ENCODE measurements around the gene GGACT. TPM values are rescaled to one million over a fixed set of nuclear protein-coding genes. Genes with fewer than 3 reads are reported as not detected.

GGACT gene
- polyA plus RNA-seq, 6 donors from 2014 or later, result 0.46 to 7.7 (median 6.3) TPM

DNA sequence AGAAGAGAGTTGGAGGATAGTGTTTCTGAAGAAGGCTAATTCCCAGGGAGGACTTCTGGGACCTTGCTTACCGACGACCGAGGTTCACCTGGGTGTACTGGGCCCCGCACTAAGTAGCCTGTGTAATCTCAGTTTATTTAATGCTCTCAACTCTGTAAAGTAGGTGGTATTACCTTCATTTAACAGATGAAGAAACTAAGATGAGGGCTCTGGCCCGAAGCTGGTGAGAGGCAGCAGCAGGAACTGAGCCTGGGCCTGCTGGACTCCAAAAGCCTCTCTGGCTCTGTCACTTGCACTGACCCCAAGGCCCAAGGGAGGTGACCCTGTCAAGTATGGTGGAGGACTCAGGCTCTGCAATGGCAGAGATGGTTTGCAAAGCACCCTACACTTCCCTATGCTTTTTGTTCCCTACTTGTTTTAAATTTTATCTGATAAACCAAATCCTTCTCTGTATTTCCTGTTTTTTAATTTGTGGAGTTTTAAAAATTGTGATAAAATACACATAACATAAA, 50.6 kb downstream of the GGACT start:
- H3K4me1 Mint-ChIP-seq, result peaks cover 4 to 6% (median 5%) of the 10 kb centered on the region in 3 donors
- ATAC-seq (ENCODE audit: low read depth in 2 of 2) (no peak), DNase-seq (no peak)
- peaks cover 10 to 13% of the 10 kb centered on the region in 2 donors for H3K36me3 Mint-ChIP-seq
- H3K27me3 Mint-ChIP-seq, result no peaks in the 10 kb centered on the region
- no peaks in the 10 kb centered on the region for H3K9me3 Mint-ChIP-seq
- H3K4me3 Mint-ChIP-seq, result no peak overlapping the region
- no peak overlapping the region for H3K27ac Mint-ChIP-seq

DNA sequence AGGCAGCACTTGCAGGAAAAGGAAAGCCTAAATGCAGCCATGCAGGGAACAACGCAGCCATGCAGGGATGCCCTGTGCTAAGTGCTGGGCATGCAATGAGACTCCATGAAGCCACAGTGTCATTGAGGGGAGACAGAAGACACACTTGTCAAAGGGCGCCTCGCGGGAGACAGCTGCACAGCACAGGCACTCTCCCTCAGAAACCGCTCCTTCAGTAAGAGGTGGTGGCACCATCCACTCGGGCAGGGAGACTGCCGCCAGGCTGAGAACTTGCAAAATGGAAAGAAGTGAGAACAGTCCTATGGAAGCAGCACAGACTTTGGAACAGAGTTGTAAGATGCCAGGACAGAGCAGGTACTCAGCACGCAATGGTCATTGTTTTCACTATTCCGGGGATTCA, 51.1 kb downstream of the GGACT start:
- no peak overlapping the region for H3K4me3 Mint-ChIP-seq
- ATAC-seq (ENCODE audit: low read depth in 2 of 2), result no peak
- no peaks in the 10 kb centered on the region for H3K9me3 Mint-ChIP-seq
- no peak overlapping the region for H3K27ac Mint-ChIP-seq
- DNase-seq, result no peak
- no peaks in the 10 kb centered on the region for H3K27me3 Mint-ChIP-seq
- H3K4me1 Mint-ChIP-seq, result peaks cover 0 to 1% (median under 1%) of the 10 kb centered on the region in 3 donors
- peaks cover 10 to 13% of the 10 kb centered on the region in 2 donors for H3K36me3 Mint-ChIP-seq

- Mint-ChIP-seq H3K4me1 (no peaks in the 10 kb centered on the region), H3K27me3 (no peaks in the 10 kb centered on the region), H3K4me3 (no peak overlapping the region), H3K36me3 (peaks cover 10 to 14% of the 10 kb centered on the region in 2 donors), H3K27ac (peak overlapping the region in 1 of 6 donors; percentile 50), H3K9me3 (no peaks in the 10 kb centered on the region)
- DNase-seq (no peak), ATAC-seq (ENCODE audit: low read depth in 2 of 2) (no peak)
These were observed 51.9 kb downstream of the GGACT start for GRCh38 chr13:100536643-100537180.

DNA sequence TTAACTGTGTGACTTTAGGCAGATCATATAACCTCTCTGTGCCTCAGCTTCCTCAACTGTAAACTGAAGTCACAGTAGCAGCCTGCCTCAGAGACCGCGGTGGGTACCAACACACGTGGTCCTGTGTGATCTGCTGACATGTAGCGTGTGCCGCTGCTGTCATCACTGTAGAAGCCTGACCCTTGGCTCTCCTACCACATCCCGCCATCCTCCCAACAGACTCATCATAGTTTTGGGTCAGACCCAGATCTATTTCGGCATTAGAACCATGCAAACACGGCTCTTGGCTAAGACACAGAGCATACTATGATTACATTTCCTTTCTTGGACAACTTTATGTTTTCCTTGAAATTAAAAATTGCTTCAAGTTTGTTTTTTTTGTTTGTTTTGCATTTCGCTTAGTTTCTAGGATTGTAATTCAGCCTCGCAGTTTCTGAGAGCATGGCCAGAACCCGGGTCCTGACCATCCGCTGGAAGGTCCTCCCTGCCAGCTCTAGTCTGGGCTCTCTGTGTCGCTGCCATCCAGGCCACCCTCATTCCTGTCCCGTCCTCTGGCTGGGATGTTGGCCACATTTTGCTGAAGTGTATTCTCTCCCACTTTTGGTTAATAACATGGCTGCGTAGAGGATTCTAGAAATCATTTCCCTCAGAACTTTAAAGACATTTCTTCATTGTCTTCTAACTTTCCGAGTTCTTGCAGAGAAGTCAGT, 53.0 kb downstream of the GGACT start:
- Mint-ChIP-seq H3K27ac (peak overlapping the region in 1 of 6 donors; percentile 64), H3K36me3 (peaks cover 7 to 16% of the 10 kb centered on the region in 2 donors), H3K4me1 (no peaks in the 10 kb centered on the region), H3K9me3 (no peaks in the 10 kb centered on the region), H3K27me3 (no peaks in the 10 kb centered on the region), H3K4me3 (no peak overlapping the region)
- DNase-seq, result no peak
- ATAC-seq (ENCODE audit: low read depth in 2 of 2), result no peak

DNA sequence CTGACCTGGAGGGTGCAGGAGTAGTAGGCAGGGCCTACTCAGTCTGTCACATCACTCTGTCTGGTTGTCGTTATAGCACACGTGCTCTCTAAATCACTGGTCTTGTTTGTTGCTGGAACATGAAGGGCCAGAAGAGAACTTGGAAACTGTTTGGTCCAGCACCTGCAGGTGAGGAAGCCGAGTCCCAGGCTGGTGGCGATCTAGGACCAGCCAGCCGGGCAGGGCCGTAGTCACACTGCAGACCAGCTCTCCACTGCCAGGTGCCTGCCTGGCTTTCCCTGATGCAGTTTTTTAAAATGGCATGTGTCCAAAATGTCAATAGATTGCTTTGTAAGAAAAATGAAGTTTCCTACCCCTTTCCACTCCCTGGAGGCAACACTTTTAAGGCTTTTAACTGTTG, 53.7 kb downstream of the GGACT start:
- Mint-ChIP-seq H3K27me3 (no peaks in the 10 kb centered on the region), H3K4me3 (no peak overlapping the region), H3K36me3 (peaks cover under 1 to 9% of the 10 kb centered on the region in 2 donors), H3K4me1 (no peaks in the 10 kb centered on the region), H3K27ac (no peak overlapping the region), H3K9me3 (no peaks in the 10 kb centered on the region)
- no peak for ATAC-seq (ENCODE audit: low read depth in 2 of 2)
- no peak for DNase-seq

DNA sequence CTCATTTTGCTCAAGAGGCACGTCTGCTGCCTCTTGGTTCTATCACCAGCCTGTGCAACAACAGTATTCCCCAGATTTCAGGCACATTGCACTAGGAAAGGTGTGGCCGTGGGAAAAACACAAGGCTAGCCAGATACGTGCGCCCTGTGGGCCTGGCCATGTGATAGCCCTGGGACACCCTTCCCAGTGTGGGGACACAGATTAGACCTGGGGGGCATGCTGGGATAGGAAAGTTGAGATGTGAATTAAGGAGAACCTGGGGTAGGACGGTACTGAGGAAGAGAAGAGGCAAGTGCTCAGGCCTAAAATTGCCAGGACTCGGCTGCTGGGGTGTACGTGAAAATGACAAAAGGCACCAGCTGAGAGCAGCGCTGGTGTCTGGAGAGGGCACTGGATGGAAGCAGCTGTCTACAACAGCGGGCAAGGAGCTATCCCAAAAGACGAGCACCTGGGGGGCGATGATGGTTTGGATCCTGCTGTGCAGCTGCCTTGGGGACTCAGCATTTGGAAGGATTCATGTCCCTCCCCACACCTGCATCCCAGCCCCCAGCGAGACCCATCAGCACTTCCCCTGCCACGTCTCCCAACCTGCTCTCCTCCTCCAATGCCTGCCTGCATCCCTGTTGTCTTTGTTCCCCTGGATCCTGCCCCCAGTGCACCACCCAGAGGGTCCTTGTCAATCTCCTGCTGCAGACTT, 54.3 kb downstream of the GGACT start:
- no peaks in the 10 kb centered on the region for H3K9me3 Mint-ChIP-seq
- ATAC-seq (ENCODE audit: low read depth in 2 of 2) (no peak), DNase-seq (no peak)
- H3K27ac Mint-ChIP-seq, result peak overlapping the region in 2 of 6 donors; percentile 66 to 86
- peaks cover 0 to 8% of the 10 kb centered on the region in 2 donors for H3K36me3 Mint-ChIP-seq
- no peaks in the 10 kb centered on the region for H3K4me1 Mint-ChIP-seq
- H3K4me3 Mint-ChIP-seq, result no peak overlapping the region
- no peaks in the 10 kb centered on the region for H3K27me3 Mint-ChIP-seq

DNA sequence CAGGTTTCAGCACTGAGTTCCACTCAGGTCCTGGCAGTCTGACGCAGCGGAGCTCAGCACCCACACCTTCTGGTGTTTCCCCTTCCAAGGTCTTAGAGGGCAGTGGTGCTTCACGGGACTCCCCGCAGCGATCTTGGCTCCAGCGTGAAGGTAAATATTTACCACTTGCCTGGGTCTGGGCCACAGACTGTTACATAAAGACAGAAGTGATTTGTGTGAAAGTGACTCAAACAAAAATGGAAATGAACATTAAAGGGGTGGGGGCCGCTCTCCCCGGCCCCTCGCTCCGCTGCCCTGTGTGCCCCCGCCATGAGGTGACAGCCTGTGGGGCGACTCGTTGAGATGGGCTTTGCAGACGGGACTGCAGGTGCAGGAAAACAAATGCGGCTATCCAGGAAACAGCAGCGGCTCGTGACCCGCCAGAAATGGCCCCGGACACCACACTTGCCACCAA, 55.0 kb downstream of the GGACT start:
- no peaks in the 10 kb centered on the region for H3K4me1 Mint-ChIP-seq
- H3K4me3 Mint-ChIP-seq, result no peak overlapping the region
- ATAC-seq (ENCODE audit: low read depth in 2 of 2) (peak in 1 of 2 donors; percentile 48), DNase-seq (no peak)
- H3K36me3 Mint-ChIP-seq, result peaks cover 0 to 8% of the 10 kb centered on the region in 2 donors
- H3K27ac Mint-ChIP-seq, result no peak overlapping the region
- no peaks in the 10 kb centered on the region for H3K9me3 Mint-ChIP-seq
- no peaks in the 10 kb centered on the region for H3K27me3 Mint-ChIP-seq

DNA sequence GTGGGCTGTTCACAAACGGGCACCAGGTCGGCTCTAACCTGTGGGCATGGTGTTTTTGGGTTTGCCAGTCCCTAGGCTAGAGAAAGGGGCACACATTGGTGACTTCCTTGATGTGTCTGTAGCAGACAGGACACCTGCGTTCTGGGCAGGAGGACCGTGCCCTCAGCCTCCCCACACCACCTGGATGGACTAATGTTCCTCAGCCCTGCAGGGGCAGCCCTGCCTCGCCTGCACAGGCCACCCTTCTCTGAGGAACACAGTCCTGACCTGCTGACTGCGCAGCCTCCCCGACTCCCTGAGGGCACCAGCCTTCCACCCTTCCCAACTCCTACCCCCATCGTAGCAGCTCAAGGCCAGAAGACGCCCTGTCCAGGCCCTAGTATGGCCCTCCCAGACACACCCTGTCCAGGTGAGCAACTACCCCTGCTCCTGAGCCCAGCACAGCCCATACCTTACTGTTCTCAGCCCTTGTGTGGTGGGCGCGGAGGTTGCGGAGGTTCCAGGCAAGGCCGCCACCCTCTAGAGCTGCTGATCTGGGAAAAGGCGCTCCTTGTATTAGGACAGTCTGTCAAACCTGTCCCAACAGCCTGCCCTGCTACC, 55.7 kb downstream of the GGACT start:
- Mint-ChIP-seq H3K27me3 (no peaks in the 10 kb centered on the region), H3K27ac (no peak overlapping the region), H3K36me3 (peaks cover 0 to 14% of the 10 kb centered on the region in 2 donors), H3K9me3 (no peaks in the 10 kb centered on the region), H3K4me3 (peak overlapping the region in 1 of 8 donors; percentile 42), H3K4me1 (no peaks in the 10 kb centered on the region)
- ATAC-seq (ENCODE audit: low read depth in 2 of 2) (no peak), DNase-seq (no peak)

DNA sequence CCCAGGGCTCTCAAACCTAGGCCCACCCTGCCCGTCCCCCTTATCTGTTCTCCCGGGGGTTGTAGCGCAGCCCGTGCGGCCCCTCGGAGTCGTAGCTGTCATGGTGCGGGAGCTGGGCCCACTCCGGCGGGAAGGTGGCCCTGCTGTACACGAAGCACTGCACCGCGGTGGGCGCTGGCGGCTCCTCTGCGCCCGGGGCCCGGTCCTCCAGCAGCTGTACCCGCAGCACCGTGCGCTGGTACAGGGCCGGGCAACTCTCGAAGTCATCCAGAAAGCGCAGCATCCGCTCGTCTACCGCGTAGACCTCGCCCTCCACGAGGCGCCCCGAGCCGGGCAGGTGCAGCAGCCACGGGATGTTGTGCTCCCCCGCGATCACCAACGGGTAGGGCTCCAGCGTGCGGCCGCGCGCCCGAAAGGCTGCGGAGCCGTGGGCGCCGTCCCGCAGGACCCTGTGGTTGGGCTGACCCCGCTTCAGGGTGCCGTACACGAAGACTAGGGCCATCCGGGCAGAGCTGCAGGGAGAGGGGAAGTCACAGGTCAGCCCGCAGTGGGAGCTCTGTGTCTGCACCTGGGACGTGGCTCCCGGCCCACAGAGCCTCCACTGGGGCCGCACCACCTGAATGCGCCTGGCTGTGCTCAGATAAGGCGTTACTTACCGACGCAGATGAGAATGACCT, 56.4 kb downstream of the GGACT start:
- Mint-ChIP-seq H3K4me1 (no peaks in the 10 kb centered on the region), H3K4me3 (no peak overlapping the region), H3K36me3 (peaks cover 0 to 14% of the 10 kb centered on the region in 2 donors), H3K27me3 (no peaks in the 10 kb centered on the region), H3K9me3 (no peaks in the 10 kb centered on the region), H3K27ac (no peak overlapping the region)
- ATAC-seq (ENCODE audit: low read depth in 2 of 2) (no peak), DNase-seq (no peak)

- Mint-ChIP-seq H3K27me3 (no peaks in the 10 kb centered on the region), H3K4me1 (no peaks in the 10 kb centered on the region), H3K9me3 (no peaks in the 10 kb centered on the region), H3K36me3 (peaks cover 0 to 9% of the 10 kb centered on the region in 2 donors), H3K27ac (no peak overlapping the region), H3K4me3 (no peak overlapping the region)
- ATAC-seq (ENCODE audit: low read depth in 2 of 2) (no peak), DNase-seq (no peak)
These were observed 57.8 kb downstream of the GGACT start for GRCh38 chr13:100530671-100531213.

DNA sequence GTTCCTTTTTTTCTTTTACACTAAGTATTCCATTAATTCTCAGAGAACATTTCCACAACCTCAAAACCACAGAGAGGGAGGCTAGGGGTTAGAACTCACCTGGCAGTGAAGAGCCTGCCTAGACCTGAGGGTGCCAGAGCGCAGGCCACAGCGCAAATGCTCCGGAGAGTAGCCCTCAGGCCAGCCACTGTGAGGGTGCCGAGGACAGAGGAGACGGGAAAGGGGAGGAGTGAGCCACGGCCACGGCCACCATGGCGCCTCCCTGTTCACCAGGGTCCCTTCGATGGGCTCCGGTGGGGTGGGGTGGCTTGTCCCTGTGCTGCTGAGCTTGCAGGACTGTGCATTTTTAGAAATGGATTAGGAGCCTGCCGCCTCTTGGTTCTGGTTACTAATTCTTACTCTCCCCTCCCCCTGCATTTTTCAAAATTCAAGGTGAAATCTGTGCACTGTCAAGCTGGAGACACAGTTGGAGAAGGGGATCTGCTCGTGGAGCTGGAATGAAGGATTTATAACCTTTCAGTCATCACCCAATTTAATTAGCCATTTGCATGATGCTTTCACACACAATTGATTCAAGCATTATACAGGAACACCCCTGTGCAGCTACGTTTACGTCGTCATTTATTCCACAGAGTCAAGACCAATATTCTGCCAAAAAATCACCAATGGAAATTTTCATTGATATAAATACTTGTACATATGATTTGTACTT, 58.8 kb downstream of the GGACT start:
- Mint-ChIP-seq H3K36me3 (peaks cover 0 to 9% of the 10 kb centered on the region in 2 donors), H3K9me3 (no peaks in the 10 kb centered on the region), H3K27ac (no peak overlapping the region), H3K4me1 (no peaks in the 10 kb centered on the region), H3K27me3 (no peaks in the 10 kb centered on the region), H3K4me3 (no peak overlapping the region)
- ATAC-seq (ENCODE audit: low read depth in 2 of 2) (no peak), DNase-seq (no peak)

- Mint-ChIP-seq H3K36me3 (peaks cover 0 to 9% of the 10 kb centered on the region in 2 donors), H3K27me3 (peaks cover 0 to 1% (median 0%) of the 10 kb centered on the region in 3 donors), H3K4me3 (no peak overlapping the region), H3K9me3 (no peaks in the 10 kb centered on the region), H3K27ac (no peak overlapping the region), H3K4me1 (no peaks in the 10 kb centered on the region)
- ATAC-seq (ENCODE audit: low read depth in 2 of 2) (no peak), DNase-seq (no peak)
These were observed 59.8 kb downstream of the GGACT start for GRCh38 chr13:100528820-100529219.
